Measurements from ENCODE around the gene IGF2BP2.

Gene IGF2BP2

GRCh38 chr3:185825006-185825638 lies at the start of gene IGF2BP2:
IGF2BP2 (minus strand) TSS chr3:185825042; CDS start chr3:185824960, 82 bp downstream.
- H3K4me3 ChIP-seq (replicated peaks; ENCODE audit: low read depth, low read length) = peak within 1 kb of the TSS; percentile 87
- DNase-seq (ENCODE audit: low read depth) = peak; percentile 87
- TF ChIP-seq CTCF (IDR thresholded peaks at IDR 0.05; ENCODE audit: low read length, missing control alignments) = no peak

GRCh38 chr3:185874119-185874518 lies 49.3 kb upstream of the IGF2BP2 start:
- no peak for TF ChIP-seq CTCF (IDR thresholded peaks at IDR 0.05; ENCODE audit: low read length, missing control alignments)
- no peak for DNase-seq (ENCODE audit: low read depth)
- no peak overlapping the region for H3K4me3 ChIP-seq (replicated peaks; ENCODE audit: low read depth, low read length)

GRCh38 chr3:185867650-185868049 lies 42.8 kb upstream of the IGF2BP2 start:
- TF ChIP-seq CTCF (IDR thresholded peaks at IDR 0.05; ENCODE audit: low read length, missing control alignments) = no peak
- DNase-seq (ENCODE audit: low read depth) = no peak
- no peak overlapping the region for H3K4me3 ChIP-seq (replicated peaks; ENCODE audit: low read depth, low read length)

- TF ChIP-seq CTCF (IDR thresholded peaks at IDR 0.05; ENCODE audit: low read length, missing control alignments) = no peak
- H3K4me3 ChIP-seq (replicated peaks; ENCODE audit: low read depth, low read length) = no peak overlapping the region
- no peak for DNase-seq (ENCODE audit: low read depth)
These were observed 42.2 kb upstream of the IGF2BP2 start for GRCh38 chr3:185866995-185867394.

GRCh38 chr3:185866555-185866954 lies 41.7 kb upstream of the IGF2BP2 start:
- no peak for DNase-seq (ENCODE audit: low read depth)
- no peak for TF ChIP-seq CTCF (IDR thresholded peaks at IDR 0.05; ENCODE audit: low read length, missing control alignments)
- no peak overlapping the region for H3K4me3 ChIP-seq (replicated peaks; ENCODE audit: low read depth, low read length)

GRCh38 chr3:185865247-185865646 lies 40.4 kb upstream of the IGF2BP2 start:
- no peak overlapping the region for H3K4me3 ChIP-seq (replicated peaks; ENCODE audit: low read depth, low read length)
- no peak for TF ChIP-seq CTCF (IDR thresholded peaks at IDR 0.05; ENCODE audit: low read length, missing control alignments)
- no peak for DNase-seq (ENCODE audit: low read depth)

- no peak overlapping the region for H3K4me3 ChIP-seq (replicated peaks; ENCODE audit: low read depth, low read length)
- TF ChIP-seq CTCF (IDR thresholded peaks at IDR 0.05; ENCODE audit: low read length, missing control alignments) = no peak
- no peak for DNase-seq (ENCODE audit: low read depth)
These were observed 39.9 kb upstream of the IGF2BP2 start for GRCh38 chr3:185864767-185865166.

All from fibroblast of pulmonary artery (primary cell).